GM13977 (cell line): ENCODE data around the gene C6orf136.

ENCODE experiments used
- DNase-seq: peaks from one replicate; pipeline ENCODE4 v3.0.0; 2012; ENCODE audit warnings: low spot score
- in situ Hi-C: fragments of 300-500 bp; cut with MboI; formaldehyde crosslinking; loops from one replicate; pipeline ENCODE4 v1.12.0; 2022; ENCODE audit warnings: low sequenced_read_pairs, low pct_unique_long_range_greater_than_20kb, mixed read lengths, inconsistent platforms; ENCODE audit not compliant: unreplicated experiment
- TF ChIP-seq, protein P1 (sequence below): IDR thresholded peaks from 2 replicates; pipeline ENCODE4 v1.5.1; 2012; ENCODE audit warnings: mild to moderate bottlenecking, control low read depth; ENCODE audit not compliant: insufficient read depth; ENCODE audit errors: extremely low read depth, missing control alignments

The C6orf136 gene

DNA sequence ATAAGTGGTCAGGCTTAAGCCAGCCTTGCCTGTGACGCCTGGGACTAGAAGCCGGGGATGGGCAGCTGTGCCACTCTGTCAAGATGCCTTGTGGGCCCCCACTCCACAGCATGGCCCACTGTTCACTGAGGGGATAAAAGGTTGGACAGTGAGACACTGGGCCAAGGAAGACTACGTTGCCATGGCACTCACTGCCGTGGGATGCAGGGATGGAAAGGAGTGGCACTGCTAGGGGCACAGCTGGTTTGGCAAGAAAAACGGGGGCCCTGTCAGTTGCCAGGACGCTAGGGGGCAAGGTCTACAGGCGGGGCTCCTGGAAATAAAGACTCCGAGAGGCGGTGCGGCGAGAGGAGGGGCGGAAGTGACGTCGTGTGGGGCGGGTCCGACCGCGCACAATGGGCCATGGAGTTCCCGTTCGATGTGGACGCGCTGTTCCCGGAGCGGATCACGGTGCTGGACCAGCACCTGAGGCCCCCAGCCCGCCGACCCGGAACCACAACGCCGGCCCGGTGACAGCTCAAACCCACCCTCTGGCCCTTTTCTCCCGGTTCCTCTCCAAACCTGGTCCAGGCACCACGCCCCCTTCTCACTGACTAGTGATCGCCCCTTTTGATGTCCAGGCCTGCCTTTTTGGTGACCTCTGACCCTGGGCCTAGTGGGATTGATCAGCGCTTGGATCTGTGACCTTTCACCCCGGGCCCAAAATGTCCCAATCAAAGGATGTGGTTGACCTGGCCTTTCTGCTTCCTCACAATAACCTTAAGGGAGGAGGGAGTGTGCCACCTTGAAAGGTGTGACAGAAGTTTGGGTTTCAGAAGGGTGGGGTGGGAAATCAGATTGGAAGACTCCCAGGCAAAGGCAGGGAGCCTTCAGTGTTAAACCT is 20.2 kb upstream of the C6orf136 start, which contains the start of gene ATAT1:
TSS of gene ATAT1 (plus strand) at position 391 of the 883 bp plus-strand sequence.
- DNase-seq, result peak; percentile 88
- TF ChIP-seq, protein P1, sequence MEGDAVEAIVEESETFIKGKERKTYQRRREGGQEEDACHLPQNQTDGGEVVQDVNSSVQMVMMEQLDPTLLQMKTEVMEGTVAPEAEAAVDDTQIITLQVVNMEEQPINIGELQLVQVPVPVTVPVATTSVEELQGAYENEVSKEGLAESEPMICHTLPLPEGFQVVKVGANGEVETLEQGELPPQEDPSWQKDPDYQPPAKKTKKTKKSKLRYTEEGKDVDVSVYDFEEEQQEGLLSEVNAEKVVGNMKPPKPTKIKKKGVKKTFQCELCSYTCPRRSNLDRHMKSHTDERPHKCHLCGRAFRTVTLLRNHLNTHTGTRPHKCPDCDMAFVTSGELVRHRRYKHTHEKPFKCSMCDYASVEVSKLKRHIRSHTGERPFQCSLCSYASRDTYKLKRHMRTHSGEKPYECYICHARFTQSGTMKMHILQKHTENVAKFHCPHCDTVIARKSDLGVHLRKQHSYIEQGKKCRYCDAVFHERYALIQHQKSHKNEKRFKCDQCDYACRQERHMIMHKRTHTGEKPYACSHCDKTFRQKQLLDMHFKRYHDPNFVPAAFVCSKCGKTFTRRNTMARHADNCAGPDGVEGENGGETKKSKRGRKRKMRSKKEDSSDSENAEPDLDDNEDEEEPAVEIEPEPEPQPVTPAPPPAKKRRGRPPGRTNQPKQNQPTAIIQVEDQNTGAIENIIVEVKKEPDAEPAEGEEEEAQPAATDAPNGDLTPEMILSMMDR, result peak; percentile 35
- in situ Hi-C loops, result no loop called here

DNA sequence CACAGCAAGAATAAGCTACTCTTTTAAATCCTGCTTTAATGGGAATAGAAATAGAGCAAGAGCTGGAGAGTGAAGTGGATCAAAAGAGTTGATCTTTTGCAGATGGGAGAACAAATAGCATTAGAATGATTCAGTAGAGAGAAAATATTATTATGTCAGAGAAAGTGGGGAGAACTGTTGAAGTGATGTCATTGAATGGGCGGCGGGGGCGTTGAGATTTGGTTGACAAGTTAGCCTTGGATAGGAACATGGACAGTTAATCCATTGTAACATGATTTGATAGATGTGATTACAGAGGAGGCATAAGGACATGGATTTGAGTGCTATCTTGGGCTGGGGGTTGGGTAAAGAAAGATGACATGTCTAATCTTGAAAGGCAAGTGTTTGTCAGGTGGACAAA is 11.1 kb upstream of the C6orf136 start:
- DNase-seq, result no peak
- in situ Hi-C loops, result no loop called here
- TF ChIP-seq, protein P1, result no peak

DNA sequence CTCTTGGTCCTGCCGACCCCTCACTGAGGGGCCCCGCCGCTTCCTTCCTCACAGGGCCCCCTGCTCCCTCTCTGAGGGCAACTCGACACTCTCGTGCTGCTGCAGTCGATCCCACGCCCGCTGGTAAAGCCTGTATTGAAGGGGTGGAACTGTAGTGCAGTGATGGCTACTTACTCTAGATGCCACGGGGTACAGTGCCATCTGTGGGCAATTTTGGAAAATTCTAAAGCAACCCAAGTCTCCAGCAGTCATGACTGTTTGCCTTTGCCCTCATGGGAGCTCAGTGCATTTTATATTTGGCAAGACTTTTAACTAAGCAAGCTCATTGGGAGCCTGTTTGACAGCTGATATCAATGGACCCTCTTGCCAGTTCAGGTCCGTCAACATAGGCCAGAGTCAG is 6.5 kb upstream of the C6orf136 start:
- DNase-seq, result no peak
- TF ChIP-seq, protein P1, result no peak
- in situ Hi-C loops, result no loop called here

DNA sequence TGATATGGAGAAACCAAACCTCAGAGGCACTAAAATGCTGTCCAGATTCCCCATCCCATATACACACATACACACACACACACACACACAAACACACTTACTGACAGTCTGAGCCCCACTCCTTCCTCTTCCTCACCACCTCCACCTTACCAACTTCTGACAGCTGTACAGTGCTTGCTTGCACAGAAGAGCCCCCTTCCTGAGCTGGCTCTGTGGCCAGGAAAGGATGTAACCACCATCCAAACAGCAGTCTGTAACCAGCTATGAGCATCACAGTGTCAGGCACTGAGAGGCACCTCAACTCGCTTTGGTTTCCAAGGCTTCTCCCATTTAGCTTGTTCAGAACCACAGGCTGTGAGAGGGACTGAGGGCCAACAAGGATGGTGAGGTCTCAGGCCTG is 5.9 kb upstream of the C6orf136 start:
- TF ChIP-seq, protein P1, result no peak
- no peak for DNase-seq
- in situ Hi-C loops, result no loop called here

DNA sequence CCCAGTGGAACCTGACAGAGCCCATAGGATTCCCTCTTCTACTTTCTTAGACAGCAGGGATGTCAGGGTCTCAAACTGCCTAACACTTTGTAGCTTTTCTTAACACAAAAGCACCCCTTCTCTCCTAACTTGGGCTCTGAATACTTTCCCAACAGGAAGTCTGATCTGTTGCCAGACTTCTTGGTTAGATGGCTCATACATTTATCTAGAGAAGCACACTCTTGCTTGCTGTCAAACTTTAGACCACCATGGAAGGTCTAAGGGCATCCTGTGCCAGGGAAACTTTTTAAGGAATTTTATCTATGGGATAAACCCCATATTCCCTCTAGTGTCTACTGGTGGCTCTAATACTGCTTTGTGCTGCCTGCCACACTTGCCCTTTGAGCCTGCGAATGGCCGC is 3.3 kb upstream of the C6orf136 start:
- TF ChIP-seq, protein P1, result no peak
- DNase-seq, result no peak
- in situ Hi-C loops, result no loop called here

DNA sequence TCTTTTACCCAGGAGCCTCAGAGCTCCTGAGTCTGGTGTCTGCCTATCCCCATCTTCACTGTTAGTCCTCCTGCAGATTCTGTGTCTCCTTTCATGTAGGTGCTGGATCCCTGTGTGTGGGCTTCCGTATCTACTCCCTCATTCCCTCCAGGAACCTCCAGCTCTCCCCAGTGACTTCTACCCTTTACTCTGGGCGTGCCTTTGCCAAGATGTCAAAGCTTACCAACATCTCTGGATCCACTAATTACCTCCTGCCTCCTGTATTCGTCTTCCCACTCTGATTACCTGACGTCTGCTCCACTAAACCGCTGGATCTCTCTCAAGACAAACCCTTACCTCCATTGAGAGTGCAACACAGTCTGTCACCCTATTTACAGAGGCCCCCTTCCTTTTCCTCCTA is 2.2 kb upstream of the C6orf136 start:
- TF ChIP-seq, protein P1, result no peak
- in situ Hi-C loops, result no loop called here

More for the DNA sequence above, 2.2 kb upstream of the C6orf136 start:
- DNase-seq, result no peak
